ENCODE data around the gene FFAR3. TPM values are rescaled to one million over a fixed set of nuclear protein-coding genes. Genes with fewer than 3 reads are reported as not detected.

Gene FFAR3
- polyA plus RNA-seq, 2 of the 4 experiments (the other 2 are of a cell fraction) = not detected

- ATAC-seq (no peak; a peak in 2 of 6 replicates), DNase-seq (ENCODE audit: low read depth in 1 of 2, low spot score in 1 of 2) (no peak), FAIRE-seq (no peak)
- no peaks in the 10 kb centered on the region for H3K9me3 ChIP-seq
- no peak overlapping the region for H3K4me2 ChIP-seq
- 73% methylated on average over 21 of the region's 21 CpGs for whole genome bisulfite sequencing (ENCODE audit: missing lambda C conversion rate)
- no peak for TF ChIP-seq POLR2AphosphoS2 (conservative IDR thresholded peaks at IDR 0.05; ENCODE audit: low read length)
- TF ChIP-seq CBX2 (IDR thresholded peaks at IDR 0.05; ENCODE audit: borderline replicate concordance, low read depth) = no peak
- TF ChIP-seq REST (IDR thresholded peaks at IDR 0.05) = no peak
- no peak for TF ChIP-seq KDM5A (IDR thresholded peaks at IDR 0.05)
- TF ChIP-seq GATA3 (IDR thresholded peaks at IDR 0.05; ENCODE audit: borderline replicate concordance) = no peak
- no peak for TF ChIP-seq FOSL2 (IDR thresholded peaks at IDR 0.05)
- no peak for TF ChIP-seq FOSL2 (CRISPR knock-in tag; IDR thresholded peaks at IDR 0.05)
- TF ChIP-seq ESRRA (IDR thresholded peaks at IDR 0.05; ENCODE audit: borderline replicate concordance, low read length) = no peak
- POLR2A ChIA-PET = no interaction called here
- H3K4me1 ChIP-seq = no peaks in the 10 kb centered on the region; the same call in 2 of the 3 replicates
- no peak overlapping the region for H3K4me3 ChIP-seq
- no peak overlapping the region for H3K27ac ChIP-seq
- CTCF ChIA-PET = interaction anchor here (0.8 to 4.5 kb wide), 6 partner anchors 25 to 183 kb away, joined by 3 to 22 read pairs (median 5); no protein-coding TSS in a partner anchor
These were observed 46.2 kb upstream of the FFAR3 start for GRCh38 chr19:35311901-35312665.

- Histone ChIP-seq H3K4me3 (no peak overlapping the region), H3K4me2 (no peak overlapping the region), H3K9me3 (no peaks in the 10 kb centered on the region), H3K4me1 (peaks cover 6% of the 10 kb centered on the region), H3K27ac (no peak overlapping the region)
- 36% methylated on average over 7 of the region's 7 CpGs for WGBS (ENCODE audit: missing lambda C conversion rate)
- DNase-seq (ENCODE audit: low read depth in 1 of 2, low spot score in 1 of 2) (no peak), FAIRE-seq (no peak), ATAC-seq (no peak)
- no peak for TF ChIP-seq HOXA7 (CRISPR knock-in tag; IDR thresholded peaks at IDR 0.05)
- TF ChIP-seq, protein P1, sequence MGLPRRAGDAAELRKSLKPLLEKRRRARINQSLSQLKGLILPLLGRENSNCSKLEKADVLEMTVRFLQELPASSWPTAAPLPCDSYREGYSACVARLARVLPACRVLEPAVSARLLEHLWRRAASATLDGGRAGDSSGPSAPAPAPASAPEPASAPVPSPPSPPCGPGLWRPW (IDR thresholded peaks at IDR 0.05) = no peak
- TF ChIP-seq FOSB (CRISPR knock-in tag; IDR thresholded peaks at IDR 0.05) = no peak
- no peak for TF ChIP-seq HOXB13 (CRISPR knock-in tag; IDR thresholded peaks at IDR 0.05; ENCODE audit: low read depth)
- TF ChIP-seq FOXS1 (CRISPR knock-in tag; IDR thresholded peaks at IDR 0.05) = no peak
- no peak for TF ChIP-seq MAFK (IDR thresholded peaks at IDR 0.05; ENCODE audit: partially characterized antibody)
- TF ChIP-seq HOXB5 (CRISPR knock-in tag; IDR thresholded peaks at IDR 0.05) = no peak
- TF ChIP-seq TP53 (CRISPR knock-in tag; IDR thresholded peaks at IDR 0.05) = no peak
- no peak for TF ChIP-seq KDM5A (IDR thresholded peaks at IDR 0.05)
- no peak for TF ChIP-seq NPAS2 (CRISPR knock-in tag; IDR thresholded peaks at IDR 0.05; ENCODE audit: borderline replicate concordance)
- TF ChIP-seq ZSCAN20 (CRISPR knock-in tag; IDR thresholded peaks at IDR 0.05) = no peak
- no peak for TF ChIP-seq KDM1A (IDR thresholded peaks at IDR 0.05; ENCODE audit: low read depth)
- TF ChIP-seq ESRRA (IDR thresholded peaks at IDR 0.05; ENCODE audit: borderline replicate concordance, low read length) = no peak
- TF ChIP-seq ZFP36 (IDR thresholded peaks at IDR 0.05; ENCODE audit: borderline replicate concordance, partially characterized antibody) = no peak
- TF ChIP-seq EP300 (IDR thresholded peaks at IDR 0.05) = no peak
- TF ChIP-seq FOSL2 (IDR thresholded peaks at IDR 0.05) = no peak
- TF ChIP-seq FOSL2 (CRISPR knock-in tag; IDR thresholded peaks at IDR 0.05) = no peak
- no peak for TF ChIP-seq GATA3 (IDR thresholded peaks at IDR 0.05; ENCODE audit: borderline replicate concordance)
- TF ChIP-seq SMC3 (IDR thresholded peaks at IDR 0.05) = no peak
- CTCF ChIA-PET = interaction anchor here (0.6 to 4.5 kb wide), 8 partner anchors 8 to 487 kb away, joined by 3 to 22 read pairs (median 4); no protein-coding TSS in a partner anchor
- POLR2A ChIA-PET = no interaction called here
These were observed 44.7 kb upstream of the FFAR3 start for GRCh38 chr19:35313587-35313986.

Measured in A549 (cell line).